Fibroblast of the aortic adventitia (primary cell): Measurements from ENCODE around the gene FRRS1L. TPM values are rescaled to one million over a fixed set of nuclear protein-coding genes. Genes with fewer than 3 reads are reported as not detected.
A peak's percentile ranks its signal among the peaks of the same experiment; 100 is the strongest.

Experiments
- DNase-seq: peaks from one replicate; pipeline ENCODE4 v3.0.0-alpha.2; 2010; ENCODE audit warnings: low read depth
- H3K4me3 ChIP-seq: 2 replicates; pipeline ENCODE4 v1.5.1; 2011; ENCODE audit warnings: low read depth, mild to moderate bottlenecking, control low read depth, low read length, moderate library complexity
- CTCF ChIP-seq: IDR thresholded peaks from 2 replicates; pipeline ENCODE4 v1.5.1; 2011; ENCODE audit warnings: mild to moderate bottlenecking, low read length, control low read depth, inconsistent platforms; ENCODE audit not compliant: insufficient read depth
- total RNA-seq: library from RNA; depleted of rRNA; stranded (reverse); fragments of >200 nt; gene quantifications from 2 replicates; pipeline ENCODE4 v1.2.3, GENCODE V29; 2012; ENCODE audit warnings: low replicate concordance

The FRRS1L gene
- total RNA-seq, 1 donor: 0.18 TPM

DNA sequence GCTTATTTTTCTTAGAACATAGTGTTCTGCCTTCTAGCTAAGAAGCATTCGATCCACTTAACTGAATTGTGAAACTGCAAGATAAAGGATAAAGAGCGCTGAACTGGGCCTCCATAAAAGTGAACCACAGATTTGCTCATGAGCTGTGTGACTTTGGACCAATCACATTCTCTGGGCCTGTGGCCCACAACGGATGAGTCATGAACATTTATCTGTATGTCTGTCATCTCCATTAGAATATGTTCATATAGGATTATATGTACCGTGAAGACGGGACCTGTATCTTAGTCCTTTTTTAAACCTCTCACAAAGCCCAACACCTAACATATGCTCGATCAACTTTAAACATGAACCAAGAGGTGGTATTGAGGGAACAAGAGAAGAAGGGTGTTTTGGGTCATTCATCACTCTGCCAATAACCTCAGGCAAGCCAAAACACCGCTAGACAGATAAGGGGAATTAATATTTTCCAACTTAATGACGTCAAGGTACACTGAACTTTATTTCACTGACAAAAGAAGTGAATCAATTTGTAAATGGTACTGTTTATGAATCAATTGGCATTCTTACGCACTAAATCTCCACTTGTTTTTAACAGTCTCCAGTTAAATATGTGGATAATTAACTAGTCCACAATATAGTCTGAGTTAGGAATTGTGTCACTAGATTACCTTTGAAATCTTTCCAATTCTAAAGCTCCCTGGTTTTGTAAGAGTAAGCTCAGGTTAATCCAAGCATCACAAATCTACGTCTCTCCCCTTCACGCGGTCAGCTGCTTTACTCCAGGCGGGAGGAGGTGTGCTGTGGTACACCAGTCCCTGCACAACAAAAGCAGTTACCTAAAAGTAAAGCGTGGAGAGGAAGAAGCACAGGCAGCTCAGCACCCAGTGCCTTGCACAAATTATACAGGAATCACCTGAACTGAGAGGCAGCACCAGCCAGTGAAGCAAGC lies 48.9 kb downstream of the FRRS1L start:
- peak overlapping the region; percentile 88 for H3K4me3 ChIP-seq
- DNase-seq: peak; percentile 89
- TF ChIP-seq CTCF: no peak

GRCh38 chr9:109115931-109116526 lies 51.0 kb downstream of the FRRS1L start:
- no peak for TF ChIP-seq CTCF
- peak; percentile 65 for DNase-seq

DNA sequence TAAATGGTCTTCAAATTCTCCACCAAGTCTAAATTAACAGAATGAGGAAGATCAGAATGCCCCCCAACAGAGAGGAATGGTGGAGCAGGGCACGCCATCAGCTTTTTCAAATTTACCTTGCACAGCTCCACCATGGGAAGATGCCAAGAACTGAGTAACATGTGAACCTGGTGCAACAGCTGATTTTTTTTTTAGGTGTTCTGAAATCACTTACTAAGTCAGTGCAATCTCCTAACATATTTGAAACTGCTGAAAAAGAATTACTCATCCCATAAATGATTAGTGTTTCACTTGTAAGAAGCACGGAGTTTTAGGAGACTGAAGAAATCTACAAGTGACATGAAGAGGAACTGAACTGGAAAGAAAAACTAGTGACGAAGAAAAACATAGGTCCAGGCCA lies 52.4 kb downstream of the FRRS1L start:
- no peak for TF ChIP-seq CTCF
- H3K4me3 ChIP-seq: no peak overlapping the region
- peak; percentile 67 for DNase-seq

More at GRCh38 chr9:109115931-109116526, 51.0 kb downstream of the FRRS1L start:
- no peak overlapping the region for H3K4me3 ChIP-seq

GRCh38 chr9:109113892-109114609 lies 53.0 kb downstream of the FRRS1L start:
- H3K4me3 ChIP-seq: no peak overlapping the region
- DNase-seq: no peak
- TF ChIP-seq CTCF: no peak

- no peak for TF ChIP-seq CTCF
Measured at GRCh38 chr9:109113254-109113653, 53.8 kb downstream of the FRRS1L start.

DNA sequence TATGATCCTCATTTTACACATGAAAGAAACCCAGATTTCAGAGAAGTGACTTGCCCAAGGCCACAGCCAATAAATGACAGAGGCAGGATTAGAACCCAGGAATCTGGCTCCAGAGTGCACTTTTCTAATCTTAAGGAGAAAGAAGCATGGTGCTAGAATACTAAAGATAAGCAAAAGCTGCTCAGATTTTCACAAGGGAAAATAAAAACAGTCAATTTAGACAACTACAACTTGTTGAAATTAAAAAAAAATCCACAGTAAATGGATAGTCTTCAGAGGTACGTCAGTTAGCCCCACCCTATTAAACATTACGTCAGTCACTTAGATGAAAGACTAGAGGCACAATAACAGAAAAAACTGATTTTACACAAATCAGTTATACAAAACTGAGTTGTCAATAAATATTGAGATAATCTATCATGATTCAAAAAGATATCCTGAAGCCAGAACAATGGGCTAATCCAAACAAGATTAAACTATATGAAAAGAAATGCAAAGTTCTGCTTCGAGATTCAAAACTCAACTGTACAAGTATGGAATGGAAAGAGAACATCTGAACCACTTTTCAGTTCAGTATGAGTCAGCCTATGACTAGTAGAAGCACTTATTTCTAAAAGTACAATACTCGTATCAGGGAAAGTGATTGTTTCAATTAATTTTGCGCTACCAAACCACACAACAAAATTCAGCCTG lies 56.6 kb downstream of the FRRS1L start:
- DNase-seq: peak; percentile 73
- H3K4me3 ChIP-seq: no peak overlapping the region

More at GRCh38 chr9:109113254-109113653, 53.8 kb downstream of the FRRS1L start:
- H3K4me3 ChIP-seq: no peak overlapping the region
- DNase-seq: no peak

More for the DNA sequence above, 56.6 kb downstream of the FRRS1L start:
- no peak for TF ChIP-seq CTCF
